Measurements from ENCODE around the gene MDN1.

DNA sequence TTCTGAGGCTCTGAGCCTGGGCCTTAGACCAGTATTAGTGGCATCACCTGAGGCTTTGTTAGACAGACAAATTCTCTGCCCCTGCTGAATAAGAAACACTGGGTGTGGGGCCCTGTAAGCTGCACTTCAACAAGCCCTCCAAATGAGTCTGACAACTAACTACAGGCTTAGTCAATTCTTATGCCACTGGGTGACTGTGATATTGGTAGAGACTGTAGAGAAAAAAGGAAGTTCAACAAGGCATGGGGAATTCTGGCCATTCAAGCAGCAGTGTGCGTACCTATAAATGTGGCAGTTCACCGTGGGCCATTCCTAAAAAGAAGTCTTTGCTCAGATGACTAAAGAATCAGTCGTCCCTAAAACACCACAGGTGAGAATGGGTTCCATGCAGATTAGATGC is 82.7 kb downstream of the MDN1 start:
- no peak for TF ChIP-seq FOXA1 (IDR thresholded peaks at IDR 0.05)
- no peak for TF ChIP-seq L3MBTL2 (conservative IDR thresholded peaks at IDR 0.05)
- no peak for TF ChIP-seq LEF1 (IDR thresholded peaks at IDR 0.05; ENCODE audit: borderline replicate concordance)

All from HEK293T (cell line).